ENCODE data around the gene PKD1. TPM values are rescaled to one million over a fixed set of nuclear protein-coding genes. Genes with fewer than 3 reads are reported as not detected.

PKD1 gene
- total RNA-seq, 1 experiment from 2014 or later: 102 TPM

DNA sequence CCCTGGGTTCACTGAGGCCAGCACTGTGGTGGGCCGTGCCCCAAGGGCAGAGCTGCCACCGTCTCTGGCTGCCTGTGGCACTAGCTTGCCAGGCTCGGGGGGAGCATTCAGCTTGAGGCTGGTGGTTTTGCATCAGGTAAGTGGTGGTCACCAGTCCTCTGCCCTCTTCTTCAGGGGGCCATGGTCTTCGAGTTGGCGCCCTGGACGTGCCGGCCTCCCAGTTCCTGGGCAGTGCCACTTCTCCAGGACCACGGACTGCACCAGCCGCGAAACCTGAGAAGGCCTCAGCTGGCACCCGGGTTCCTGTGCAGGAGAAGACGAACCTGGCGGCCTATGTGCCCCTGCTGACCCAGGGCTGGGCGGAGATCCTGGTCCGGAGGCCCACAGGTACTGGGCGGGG lies 55.7 kb downstream of the PKD1 start:
- POLR2A ChIA-PET: no interaction called here
- ATAC-seq (no peak), DNase-seq (ENCODE audit: low spot score) (no peak)
- no peak overlapping the region for H3K27ac Mint-ChIP-seq
- CTCF ChIA-PET: interaction anchor here (0.8 kb wide), 2 partner anchors 12 to 23 kb away, joined by 3 read pairs; no protein-coding TSS in a partner anchor
- H3K27me3 Mint-ChIP-seq (ENCODE audit: low read depth): no peaks in the 10 kb centered on the region
- H3K4me1 Mint-ChIP-seq: no peaks in the 10 kb centered on the region
- H3K36me3 Mint-ChIP-seq: no peaks in the 10 kb centered on the region; the same call in 1 of the 2 replicates
- H3K4me3 Mint-ChIP-seq: no peak overlapping the region
- no peaks in the 10 kb centered on the region for H3K9me3 Mint-ChIP-seq
- TF ChIP-seq RORB (CRISPR knock-in tag; IDR thresholded peaks at IDR 0.05) (no peak), ZNF121 (CRISPR knock-in tag; IDR thresholded peaks at IDR 0.05) (no peak), NFATC4 (CRISPR knock-in tag; IDR thresholded peaks at IDR 0.05) (no peak), ETV6 (CRISPR knock-in tag; IDR thresholded peaks at IDR 0.05) (no peak), NR3C1 (CRISPR knock-in tag; conservative IDR thresholded peaks at IDR 0.05; ENCODE audit: low read depth) (no peak), OVOL2 (CRISPR knock-in tag; IDR thresholded peaks at IDR 0.05; ENCODE audit: borderline replicate concordance) (no peak)
- TF ChIP-seq, protein P1, sequence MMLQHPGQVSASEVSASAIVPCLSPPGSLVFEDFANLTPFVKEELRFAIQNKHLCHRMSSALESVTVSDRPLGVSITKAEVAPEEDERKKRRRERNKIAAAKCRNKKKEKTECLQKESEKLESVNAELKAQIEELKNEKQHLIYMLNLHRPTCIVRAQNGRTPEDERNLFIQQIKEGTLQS (CRISPR knock-in tag; conservative IDR thresholded peaks at IDR 0.05): no peak

DNA sequence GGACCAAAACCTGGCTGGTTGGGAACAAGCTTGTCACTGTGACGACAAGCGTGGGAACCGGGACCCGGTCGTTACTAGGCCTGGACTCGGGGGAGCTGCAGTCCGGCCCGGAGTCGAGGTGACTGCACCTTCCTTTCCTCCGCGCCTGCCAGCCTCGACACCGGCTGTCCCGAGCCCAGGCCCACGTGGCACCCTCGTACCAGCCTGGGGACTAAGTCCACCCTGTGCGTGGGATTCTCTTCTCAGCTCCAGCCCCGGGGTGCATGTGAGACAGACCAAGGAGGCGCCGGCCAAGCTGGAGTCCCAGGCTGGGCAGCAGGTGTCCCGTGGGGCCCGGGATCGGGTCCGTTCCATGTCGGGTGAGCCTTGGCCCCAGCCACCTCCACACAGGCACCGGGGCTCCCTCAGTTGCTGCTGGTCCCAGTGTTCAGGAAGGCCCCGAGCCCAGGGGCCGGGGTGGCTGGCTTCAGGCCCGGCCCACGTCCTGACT lies 56.3 kb downstream of the PKD1 start:
- no peak for ATAC-seq
- Mint-ChIP-seq H3K4me3 (no peak overlapping the region), H3K27ac (peak overlapping the region; percentile 83; the same call in 1 of the 2 replicates), H3K9me3 (no peaks in the 10 kb centered on the region), H3K36me3 (peaks cover 3% of the 10 kb centered on the region), H3K4me1 (no peaks in the 10 kb centered on the region), H3K27me3 (ENCODE audit: low read depth) (no peaks in the 10 kb centered on the region)
- CTCF ChIA-PET: interaction anchor here (0.7 to 1.2 kb wide), 3 partner anchors 12 to 75 kb away, joined by 3 to 4 read pairs (median 3); no protein-coding TSS in a partner anchor
- POLR2A ChIA-PET: interaction anchor here (0.5 kb wide), 1 partner anchor 171 kb away, joined by 3 read pairs; no protein-coding TSS in a partner anchor
- DNase-seq (ENCODE audit: low spot score): no peak
- TF ChIP-seq ZNF138 (CRISPR knock-in tag; conservative IDR thresholded peaks at IDR 0.05) (no peak), SP1 (CRISPR knock-in tag; conservative IDR thresholded peaks at IDR 0.05) (no peak), RELA (CRISPR knock-in tag; IDR thresholded peaks at IDR 0.05; ENCODE audit: borderline replicate concordance) (no peak), ZNF416 (CRISPR knock-in tag; IDR thresholded peaks at IDR 0.05) (no peak), HMGA2 (CRISPR knock-in tag; IDR thresholded peaks at IDR 0.05) (no peak), TCF7 (CRISPR knock-in tag; IDR thresholded peaks at IDR 0.05; ENCODE audit: low read depth) (no peak), MXD4 (CRISPR knock-in tag; IDR thresholded peaks at IDR 0.05; ENCODE audit: borderline replicate concordance) (no peak), GABPB1 (CRISPR knock-in tag; IDR thresholded peaks at IDR 0.05) (no peak), OVOL2 (CRISPR knock-in tag; IDR thresholded peaks at IDR 0.05; ENCODE audit: borderline replicate concordance) (no peak)
- TF ChIP-seq, protein P2, sequence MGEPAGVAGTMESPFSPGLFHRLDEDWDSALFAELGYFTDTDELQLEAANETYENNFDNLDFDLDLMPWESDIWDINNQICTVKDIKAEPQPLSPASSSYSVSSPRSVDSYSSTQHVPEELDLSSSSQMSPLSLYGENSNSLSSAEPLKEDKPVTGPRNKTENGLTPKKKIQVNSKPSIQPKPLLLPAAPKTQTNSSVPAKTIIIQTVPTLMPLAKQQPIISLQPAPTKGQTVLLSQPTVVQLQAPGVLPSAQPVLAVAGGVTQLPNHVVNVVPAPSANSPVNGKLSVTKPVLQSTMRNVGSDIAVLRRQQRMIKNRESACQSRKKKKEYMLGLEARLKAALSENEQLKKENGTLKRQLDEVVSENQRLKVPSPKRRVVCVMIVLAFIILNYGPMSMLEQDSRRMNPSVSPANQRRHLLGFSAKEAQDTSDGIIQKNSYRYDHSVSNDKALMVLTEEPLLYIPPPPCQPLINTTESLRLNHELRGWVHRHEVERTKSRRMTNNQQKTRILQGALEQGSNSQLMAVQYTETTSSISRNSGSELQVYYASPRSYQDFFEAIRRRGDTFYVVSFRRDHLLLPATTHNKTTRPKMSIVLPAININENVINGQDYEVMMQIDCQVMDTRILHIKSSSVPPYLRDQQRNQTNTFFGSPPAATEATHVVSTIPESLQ (CRISPR knock-in tag; IDR thresholded peaks at IDR 0.05): no peak
- TF ChIP-seq, protein P3, sequence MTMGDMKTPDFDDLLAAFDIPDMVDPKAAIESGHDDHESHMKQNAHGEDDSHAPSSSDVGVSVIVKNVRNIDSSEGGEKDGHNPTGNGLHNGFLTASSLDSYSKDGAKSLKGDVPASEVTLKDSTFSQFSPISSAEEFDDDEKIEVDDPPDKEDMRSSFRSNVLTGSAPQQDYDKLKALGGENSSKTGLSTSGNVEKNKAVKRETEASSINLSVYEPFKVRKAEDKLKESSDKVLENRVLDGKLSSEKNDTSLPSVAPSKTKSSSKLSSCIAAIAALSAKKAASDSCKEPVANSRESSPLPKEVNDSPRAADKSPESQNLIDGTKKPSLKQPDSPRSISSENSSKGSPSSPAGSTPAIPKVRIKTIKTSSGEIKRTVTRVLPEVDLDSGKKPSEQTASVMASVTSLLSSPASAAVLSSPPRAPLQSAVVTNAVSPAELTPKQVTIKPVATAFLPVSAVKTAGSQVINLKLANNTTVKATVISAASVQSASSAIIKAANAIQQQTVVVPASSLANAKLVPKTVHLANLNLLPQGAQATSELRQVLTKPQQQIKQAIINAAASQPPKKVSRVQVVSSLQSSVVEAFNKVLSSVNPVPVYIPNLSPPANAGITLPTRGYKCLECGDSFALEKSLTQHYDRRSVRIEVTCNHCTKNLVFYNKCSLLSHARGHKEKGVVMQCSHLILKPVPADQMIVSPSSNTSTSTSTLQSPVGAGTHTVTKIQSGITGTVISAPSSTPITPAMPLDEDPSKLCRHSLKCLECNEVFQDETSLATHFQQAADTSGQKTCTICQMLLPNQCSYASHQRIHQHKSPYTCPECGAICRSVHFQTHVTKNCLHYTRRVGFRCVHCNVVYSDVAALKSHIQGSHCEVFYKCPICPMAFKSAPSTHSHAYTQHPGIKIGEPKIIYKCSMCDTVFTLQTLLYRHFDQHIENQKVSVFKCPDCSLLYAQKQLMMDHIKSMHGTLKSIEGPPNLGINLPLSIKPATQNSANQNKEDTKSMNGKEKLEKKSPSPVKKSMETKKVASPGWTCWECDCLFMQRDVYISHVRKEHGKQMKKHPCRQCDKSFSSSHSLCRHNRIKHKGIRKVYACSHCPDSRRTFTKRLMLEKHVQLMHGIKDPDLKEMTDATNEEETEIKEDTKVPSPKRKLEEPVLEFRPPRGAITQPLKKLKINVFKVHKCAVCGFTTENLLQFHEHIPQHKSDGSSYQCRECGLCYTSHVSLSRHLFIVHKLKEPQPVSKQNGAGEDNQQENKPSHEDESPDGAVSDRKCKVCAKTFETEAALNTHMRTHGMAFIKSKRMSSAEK (CRISPR knock-in tag; IDR thresholded peaks at IDR 0.05; ENCODE audit: borderline replicate concordance): no peak
- TF ChIP-seq, protein P4, sequence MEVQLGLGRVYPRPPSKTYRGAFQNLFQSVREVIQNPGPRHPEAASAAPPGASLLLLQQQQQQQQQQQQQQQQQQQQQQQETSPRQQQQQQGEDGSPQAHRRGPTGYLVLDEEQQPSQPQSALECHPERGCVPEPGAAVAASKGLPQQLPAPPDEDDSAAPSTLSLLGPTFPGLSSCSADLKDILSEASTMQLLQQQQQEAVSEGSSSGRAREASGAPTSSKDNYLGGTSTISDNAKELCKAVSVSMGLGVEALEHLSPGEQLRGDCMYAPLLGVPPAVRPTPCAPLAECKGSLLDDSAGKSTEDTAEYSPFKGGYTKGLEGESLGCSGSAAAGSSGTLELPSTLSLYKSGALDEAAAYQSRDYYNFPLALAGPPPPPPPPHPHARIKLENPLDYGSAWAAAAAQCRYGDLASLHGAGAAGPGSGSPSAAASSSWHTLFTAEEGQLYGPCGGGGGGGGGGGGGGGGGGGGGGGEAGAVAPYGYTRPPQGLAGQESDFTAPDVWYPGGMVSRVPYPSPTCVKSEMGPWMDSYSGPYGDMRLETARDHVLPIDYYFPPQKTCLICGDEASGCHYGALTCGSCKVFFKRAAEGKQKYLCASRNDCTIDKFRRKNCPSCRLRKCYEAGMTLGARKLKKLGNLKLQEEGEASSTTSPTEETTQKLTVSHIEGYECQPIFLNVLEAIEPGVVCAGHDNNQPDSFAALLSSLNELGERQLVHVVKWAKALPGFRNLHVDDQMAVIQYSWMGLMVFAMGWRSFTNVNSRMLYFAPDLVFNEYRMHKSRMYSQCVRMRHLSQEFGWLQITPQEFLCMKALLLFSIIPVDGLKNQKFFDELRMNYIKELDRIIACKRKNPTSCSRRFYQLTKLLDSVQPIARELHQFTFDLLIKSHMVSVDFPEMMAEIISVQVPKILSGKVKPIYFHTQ (CRISPR knock-in tag; IDR thresholded peaks at IDR 0.05): no peak
- TF ChIP-seq, protein P5, sequence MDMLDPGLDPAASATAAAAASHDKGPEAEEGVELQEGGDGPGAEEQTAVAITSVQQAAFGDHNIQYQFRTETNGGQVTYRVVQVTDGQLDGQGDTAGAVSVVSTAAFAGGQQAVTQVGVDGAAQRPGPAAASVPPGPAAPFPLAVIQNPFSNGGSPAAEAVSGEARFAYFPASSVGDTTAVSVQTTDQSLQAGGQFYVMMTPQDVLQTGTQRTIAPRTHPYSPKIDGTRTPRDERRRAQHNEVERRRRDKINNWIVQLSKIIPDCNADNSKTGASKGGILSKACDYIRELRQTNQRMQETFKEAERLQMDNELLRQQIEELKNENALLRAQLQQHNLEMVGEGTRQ (CRISPR knock-in tag; IDR thresholded peaks at IDR 0.05): no peak
- TF ChIP-seq, protein P6, sequence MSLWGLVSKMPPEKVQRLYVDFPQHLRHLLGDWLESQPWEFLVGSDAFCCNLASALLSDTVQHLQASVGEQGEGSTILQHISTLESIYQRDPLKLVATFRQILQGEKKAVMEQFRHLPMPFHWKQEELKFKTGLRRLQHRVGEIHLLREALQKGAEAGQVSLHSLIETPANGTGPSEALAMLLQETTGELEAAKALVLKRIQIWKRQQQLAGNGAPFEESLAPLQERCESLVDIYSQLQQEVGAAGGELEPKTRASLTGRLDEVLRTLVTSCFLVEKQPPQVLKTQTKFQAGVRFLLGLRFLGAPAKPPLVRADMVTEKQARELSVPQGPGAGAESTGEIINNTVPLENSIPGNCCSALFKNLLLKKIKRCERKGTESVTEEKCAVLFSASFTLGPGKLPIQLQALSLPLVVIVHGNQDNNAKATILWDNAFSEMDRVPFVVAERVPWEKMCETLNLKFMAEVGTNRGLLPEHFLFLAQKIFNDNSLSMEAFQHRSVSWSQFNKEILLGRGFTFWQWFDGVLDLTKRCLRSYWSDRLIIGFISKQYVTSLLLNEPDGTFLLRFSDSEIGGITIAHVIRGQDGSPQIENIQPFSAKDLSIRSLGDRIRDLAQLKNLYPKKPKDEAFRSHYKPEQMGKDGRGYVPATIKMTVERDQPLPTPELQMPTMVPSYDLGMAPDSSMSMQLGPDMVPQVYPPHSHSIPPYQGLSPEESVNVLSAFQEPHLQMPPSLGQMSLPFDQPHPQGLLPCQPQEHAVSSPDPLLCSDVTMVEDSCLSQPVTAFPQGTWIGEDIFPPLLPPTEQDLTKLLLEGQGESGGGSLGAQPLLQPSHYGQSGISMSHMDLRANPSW (CRISPR knock-in tag; conservative IDR thresholded peaks at IDR 0.05; ENCODE audit: low read depth): no peak
- TF ChIP-seq, protein P7, sequence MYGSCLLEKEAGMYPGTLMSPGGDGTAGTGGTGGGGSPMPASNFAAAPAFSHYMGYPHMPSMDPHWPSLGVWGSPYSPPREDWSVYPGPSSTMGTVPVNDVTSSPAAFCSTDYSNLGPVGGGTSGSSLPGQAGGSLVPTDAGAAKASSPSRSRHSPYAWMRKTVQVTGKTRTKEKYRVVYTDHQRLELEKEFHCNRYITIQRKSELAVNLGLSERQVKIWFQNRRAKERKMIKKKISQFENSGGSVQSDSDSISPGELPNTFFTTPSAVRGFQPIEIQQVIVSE (CRISPR knock-in tag; IDR thresholded peaks at IDR 0.05; ENCODE audit: borderline replicate concordance): no peak
